ENCODE results near the gene PREX1.

DNA sequence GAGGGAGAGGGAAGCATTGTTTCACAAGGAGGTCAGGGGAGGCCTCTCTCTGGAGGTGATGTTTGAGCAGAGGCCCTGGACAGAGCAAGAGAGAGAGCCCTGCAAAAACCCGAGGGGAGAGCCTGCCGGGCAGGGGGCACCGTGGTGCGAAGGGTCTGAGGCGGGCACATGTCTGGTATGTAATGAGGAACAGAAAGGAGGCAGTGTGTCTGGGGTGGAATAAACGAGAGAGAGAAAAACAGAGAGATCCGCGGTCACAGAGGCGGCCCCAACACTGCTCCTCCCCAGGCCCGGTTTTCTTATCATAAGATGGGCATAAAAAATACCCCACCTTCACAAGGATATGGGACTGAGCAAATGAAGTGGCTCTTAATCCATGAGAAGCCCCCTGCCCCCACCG is 119.2 kb downstream of the PREX1 start:
- TF ChIP-seq, protein P1, sequence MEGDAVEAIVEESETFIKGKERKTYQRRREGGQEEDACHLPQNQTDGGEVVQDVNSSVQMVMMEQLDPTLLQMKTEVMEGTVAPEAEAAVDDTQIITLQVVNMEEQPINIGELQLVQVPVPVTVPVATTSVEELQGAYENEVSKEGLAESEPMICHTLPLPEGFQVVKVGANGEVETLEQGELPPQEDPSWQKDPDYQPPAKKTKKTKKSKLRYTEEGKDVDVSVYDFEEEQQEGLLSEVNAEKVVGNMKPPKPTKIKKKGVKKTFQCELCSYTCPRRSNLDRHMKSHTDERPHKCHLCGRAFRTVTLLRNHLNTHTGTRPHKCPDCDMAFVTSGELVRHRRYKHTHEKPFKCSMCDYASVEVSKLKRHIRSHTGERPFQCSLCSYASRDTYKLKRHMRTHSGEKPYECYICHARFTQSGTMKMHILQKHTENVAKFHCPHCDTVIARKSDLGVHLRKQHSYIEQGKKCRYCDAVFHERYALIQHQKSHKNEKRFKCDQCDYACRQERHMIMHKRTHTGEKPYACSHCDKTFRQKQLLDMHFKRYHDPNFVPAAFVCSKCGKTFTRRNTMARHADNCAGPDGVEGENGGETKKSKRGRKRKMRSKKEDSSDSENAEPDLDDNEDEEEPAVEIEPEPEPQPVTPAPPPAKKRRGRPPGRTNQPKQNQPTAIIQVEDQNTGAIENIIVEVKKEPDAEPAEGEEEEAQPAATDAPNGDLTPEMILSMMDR (IDR thresholded peaks at IDR 0.05; ENCODE audit: insufficient read depth, low read length) = no peak
- TF ChIP-seq POLR2AphosphoS5 (IDR thresholded peaks at IDR 0.05; ENCODE audit: low read depth) = no peak
- TF ChIP-seq, protein P2, sequence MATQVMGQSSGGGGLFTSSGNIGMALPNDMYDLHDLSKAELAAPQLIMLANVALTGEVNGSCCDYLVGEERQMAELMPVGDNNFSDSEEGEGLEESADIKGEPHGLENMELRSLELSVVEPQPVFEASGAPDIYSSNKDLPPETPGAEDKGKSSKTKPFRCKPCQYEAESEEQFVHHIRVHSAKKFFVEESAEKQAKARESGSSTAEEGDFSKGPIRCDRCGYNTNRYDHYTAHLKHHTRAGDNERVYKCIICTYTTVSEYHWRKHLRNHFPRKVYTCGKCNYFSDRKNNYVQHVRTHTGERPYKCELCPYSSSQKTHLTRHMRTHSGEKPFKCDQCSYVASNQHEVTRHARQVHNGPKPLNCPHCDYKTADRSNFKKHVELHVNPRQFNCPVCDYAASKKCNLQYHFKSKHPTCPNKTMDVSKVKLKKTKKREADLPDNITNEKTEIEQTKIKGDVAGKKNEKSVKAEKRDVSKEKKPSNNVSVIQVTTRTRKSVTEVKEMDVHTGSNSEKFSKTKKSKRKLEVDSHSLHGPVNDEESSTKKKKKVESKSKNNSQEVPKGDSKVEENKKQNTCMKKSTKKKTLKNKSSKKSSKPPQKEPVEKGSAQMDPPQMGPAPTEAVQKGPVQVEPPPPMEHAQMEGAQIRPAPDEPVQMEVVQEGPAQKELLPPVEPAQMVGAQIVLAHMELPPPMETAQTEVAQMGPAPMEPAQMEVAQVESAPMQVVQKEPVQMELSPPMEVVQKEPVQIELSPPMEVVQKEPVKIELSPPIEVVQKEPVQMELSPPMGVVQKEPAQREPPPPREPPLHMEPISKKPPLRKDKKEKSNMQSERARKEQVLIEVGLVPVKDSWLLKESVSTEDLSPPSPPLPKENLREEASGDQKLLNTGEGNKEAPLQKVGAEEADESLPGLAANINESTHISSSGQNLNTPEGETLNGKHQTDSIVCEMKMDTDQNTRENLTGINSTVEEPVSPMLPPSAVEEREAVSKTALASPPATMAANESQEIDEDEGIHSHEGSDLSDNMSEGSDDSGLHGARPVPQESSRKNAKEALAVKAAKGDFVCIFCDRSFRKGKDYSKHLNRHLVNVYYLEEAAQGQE (IDR thresholded peaks at IDR 0.05; ENCODE audit: insufficient replicate concordance, low read depth) = no peak

Data from HL-60 (cell line).